WTC11 (cell line): Measurements from ENCODE around the gene TOM1L2.

Experiments used
- MAX ChIP-seq: sonication (generic); formaldehyde crosslinking; IDR thresholded peaks from 2 replicates; pipeline ENCODE4 v1.8.0; 2022; ENCODE audit warnings: mild to moderate bottlenecking, missing genetic modification reagents
- NR3C1 ChIP-seq: sonication (generic); formaldehyde crosslinking; conservative IDR thresholded peaks from 2 replicates; pipeline ENCODE4 v1.8.1; 2023; ENCODE audit warnings: low read depth, mild to moderate bottlenecking, missing genetic modification reagents

- TF ChIP-seq NR3C1 (no peak), MAX (CRISPR knock-in tag) (no peak)
Measured at GRCh38 chr17:17963066-17963465, 9.1 kb downstream of the TOM1L2 start.
